Activated naive CD4-positive, alpha-beta T cell treated with anti-CD3 and anti-CD28 coated beads, Interleukin-2, amount 10 ng/mL, durations not matched to agents 7 days and 5 days (primary cell): Measurements from ENCODE around the gene RBBP5.
A peak's percentile ranks its signal among the peaks of the same experiment; 100 is the strongest.

Experiments used
- CTCF ChIA-PET: fragments of 350-600 bp; sonication (Branson Sonifier 250); formaldehyde crosslinking; loops from one replicate; lab custom pipeline; 2021; ENCODE audit warnings: antibody characterized with exemption; lab: Charles Lee
- DNase-seq: peaks from one replicate; pipeline ENCODE4 v3.0.0-alpha.2; 2020
- H3K27ac Mint-ChIP-seq: one replicate; pipeline ENCODE4 v1.8.0; 2021; ENCODE audit warnings: mild to moderate bottlenecking, moderate library complexity, mixed read lengths
- H3K27me3 Mint-ChIP-seq: one replicate; pipeline ENCODE4 v1.8.0; 2021; ENCODE audit warnings: mild to moderate bottlenecking, mixed read lengths
- H3K36me3 Mint-ChIP-seq: one replicate; pipeline ENCODE4 v1.8.0; 2021; ENCODE audit warnings: mixed read lengths
- H3K4me1 Mint-ChIP-seq: one replicate; pipeline ENCODE4 v1.8.0; 2021; ENCODE audit warnings: mixed read lengths
- H3K4me3 Mint-ChIP-seq: one replicate; pipeline ENCODE4 v1.8.0; 2021; ENCODE audit warnings: mild to moderate bottlenecking, moderate library complexity, mixed read lengths
- H3K9me3 Mint-ChIP-seq: one replicate; pipeline ENCODE4 v1.8.0; 2021; ENCODE audit warnings: mixed read lengths

Gene RBBP5

GRCh38 chr1:205109711-205110110 lies 12.1 kb downstream of the RBBP5 start:
- CTCF ChIA-PET = interaction anchor here (0.9 to 1.5 kb wide), 4 partner anchors 12 to 90 kb away, joined by 3 to 5 read pairs (median 4); partner anchors contain the start of gene RBBP5
- H3K27me3 Mint-ChIP-seq = no peaks in the 10 kb centered on the region
- no peaks in the 10 kb centered on the region for H3K9me3 Mint-ChIP-seq
- no peak overlapping the region for H3K4me3 Mint-ChIP-seq
- H3K27ac Mint-ChIP-seq = no peak overlapping the region
- DNase-seq = no peak
- H3K4me1 Mint-ChIP-seq = no peaks in the 10 kb centered on the region
- H3K36me3 Mint-ChIP-seq = peaks cover 38% of the 10 kb centered on the region

GRCh38 chr1:205109269-205109668 lies 12.5 kb downstream of the RBBP5 start:
- no peak overlapping the region for H3K4me3 Mint-ChIP-seq
- no peak overlapping the region for H3K27ac Mint-ChIP-seq
- CTCF ChIA-PET = interaction anchor here (0.9 to 1.5 kb wide), 3 partner anchors 32 to 90 kb away, joined by 3 to 5 read pairs (median 4); no protein-coding TSS in a partner anchor
- peaks cover 39% of the 10 kb centered on the region for H3K36me3 Mint-ChIP-seq
- no peaks in the 10 kb centered on the region for H3K4me1 Mint-ChIP-seq
- no peak for DNase-seq
- H3K9me3 Mint-ChIP-seq = no peaks in the 10 kb centered on the region
- no peaks in the 10 kb centered on the region for H3K27me3 Mint-ChIP-seq

GRCh38 chr1:205108464-205108863 lies 13.3 kb downstream of the RBBP5 start:
- no peaks in the 10 kb centered on the region for H3K27me3 Mint-ChIP-seq
- CTCF ChIA-PET = no interaction called here
- no peak overlapping the region for H3K27ac Mint-ChIP-seq
- no peak overlapping the region for H3K4me3 Mint-ChIP-seq
- no peak for DNase-seq
- H3K9me3 Mint-ChIP-seq = no peaks in the 10 kb centered on the region
- H3K36me3 Mint-ChIP-seq = peaks cover 47% of the 10 kb centered on the region
- H3K4me1 Mint-ChIP-seq = no peaks in the 10 kb centered on the region

GRCh38 chr1:205107327-205107726 lies 14.5 kb downstream of the RBBP5 start:
- no peak overlapping the region for H3K27ac Mint-ChIP-seq
- H3K27me3 Mint-ChIP-seq = no peaks in the 10 kb centered on the region
- no peak overlapping the region for H3K4me3 Mint-ChIP-seq
- no peak for DNase-seq
- no peaks in the 10 kb centered on the region for H3K9me3 Mint-ChIP-seq
- CTCF ChIA-PET = no interaction called here
- H3K4me1 Mint-ChIP-seq = no peaks in the 10 kb centered on the region
- H3K36me3 Mint-ChIP-seq = peaks cover 54% of the 10 kb centered on the region

GRCh38 chr1:205102404-205102803 lies 19.4 kb downstream of the RBBP5 start:
- H3K27me3 Mint-ChIP-seq = no peaks in the 10 kb centered on the region
- H3K36me3 Mint-ChIP-seq = peaks cover 71% of the 10 kb centered on the region
- no peak overlapping the region for H3K27ac Mint-ChIP-seq
- no peak for DNase-seq
- no peaks in the 10 kb centered on the region for H3K4me1 Mint-ChIP-seq
- no peaks in the 10 kb centered on the region for H3K9me3 Mint-ChIP-seq
- CTCF ChIA-PET = no interaction called here
- no peak overlapping the region for H3K4me3 Mint-ChIP-seq

- Mint-ChIP-seq H3K27ac (no peak overlapping the region), H3K27me3 (no peaks in the 10 kb centered on the region), H3K4me3 (no peak overlapping the region), H3K36me3 (peaks cover 67% of the 10 kb centered on the region), H3K4me1 (no peaks in the 10 kb centered on the region), H3K9me3 (no peaks in the 10 kb centered on the region)
- CTCF ChIA-PET = no interaction called here
- DNase-seq = no peak
Measured at GRCh38 chr1:205098242-205098641, 23.5 kb downstream of the RBBP5 start.

- DNase-seq = no peak
- Mint-ChIP-seq H3K9me3 (no peaks in the 10 kb centered on the region), H3K4me3 (no peak overlapping the region), H3K4me1 (no peaks in the 10 kb centered on the region), H3K27ac (peak overlapping the region; percentile 60), H3K27me3 (no peaks in the 10 kb centered on the region), H3K36me3 (peaks cover 57% of the 10 kb centered on the region)
- CTCF ChIA-PET = no interaction called here
Measured at GRCh38 chr1:205095422-205095821, 26.4 kb downstream of the RBBP5 start.

- Mint-ChIP-seq H3K4me1 (no peaks in the 10 kb centered on the region), H3K27ac (no peak overlapping the region), H3K4me3 (no peak overlapping the region), H3K36me3 (peaks cover 53% of the 10 kb centered on the region), H3K27me3 (no peaks in the 10 kb centered on the region), H3K9me3 (no peaks in the 10 kb centered on the region)
- CTCF ChIA-PET = no interaction called here
- no peak for DNase-seq
Measured at GRCh38 chr1:205091043-205091740, 30.6 kb downstream of the RBBP5 start.

- no peaks in the 10 kb centered on the region for H3K9me3 Mint-ChIP-seq
- H3K27me3 Mint-ChIP-seq = no peaks in the 10 kb centered on the region
- no peaks in the 10 kb centered on the region for H3K4me1 Mint-ChIP-seq
- H3K4me3 Mint-ChIP-seq = no peak overlapping the region
- H3K27ac Mint-ChIP-seq = no peak overlapping the region
- CTCF ChIA-PET = interaction anchor here (2.0 kb wide), 1 partner anchor 27 kb away, joined by 5 read pairs; no protein-coding TSS in a partner anchor
- H3K36me3 Mint-ChIP-seq = peaks cover 58% of the 10 kb centered on the region
- DNase-seq = no peak
Measured at GRCh38 chr1:205088341-205088740, 33.4 kb downstream of the RBBP5 start.

- no peak for DNase-seq
- no peaks in the 10 kb centered on the region for H3K9me3 Mint-ChIP-seq
- CTCF ChIA-PET = interaction anchor here (0.8 kb wide), 1 partner anchor 111 kb away, joined by 4 read pairs; no protein-coding TSS in a partner anchor
- no peaks in the 10 kb centered on the region for H3K27me3 Mint-ChIP-seq
- H3K4me3 Mint-ChIP-seq = no peak within 1 kb of the TSS
- H3K27ac Mint-ChIP-seq = no peak within 1 kb of the TSS
- peaks cover 45% of the 10 kb centered on the region for H3K36me3 Mint-ChIP-seq
- no peaks in the 10 kb centered on the region for H3K4me1 Mint-ChIP-seq
Measured at GRCh38 chr1:205084360-205084759, 37.4 kb downstream of the RBBP5 start, which contains the start of gene TMEM81. Gene TMEM81 (minus strand): TSS chr1:205084460. CDS start chr1:205084320, 140 bp downstream.

GRCh38 chr1:205082431-205082830 lies 39.3 kb downstream of the RBBP5 start:
- no peaks in the 10 kb centered on the region for H3K27me3 Mint-ChIP-seq
- no peak for DNase-seq
- CTCF ChIA-PET = no interaction called here
- H3K27ac Mint-ChIP-seq = no peak overlapping the region
- H3K36me3 Mint-ChIP-seq = peaks cover 27% of the 10 kb centered on the region
- no peak overlapping the region for H3K4me3 Mint-ChIP-seq
- H3K9me3 Mint-ChIP-seq = no peaks in the 10 kb centered on the region
- no peaks in the 10 kb centered on the region for H3K4me1 Mint-ChIP-seq

- H3K4me1 Mint-ChIP-seq = no peaks in the 10 kb centered on the region
- H3K4me3 Mint-ChIP-seq = no peak overlapping the region
- no peak overlapping the region for H3K27ac Mint-ChIP-seq
- CTCF ChIA-PET = no interaction called here
- H3K27me3 Mint-ChIP-seq = peaks cover 12% of the 10 kb centered on the region
- no peaks in the 10 kb centered on the region for H3K9me3 Mint-ChIP-seq
- no peak for DNase-seq
- no peaks in the 10 kb centered on the region for H3K36me3 Mint-ChIP-seq
Measured at GRCh38 chr1:205077934-205078311, 43.9 kb downstream of the RBBP5 start.

- DNase-seq = no peak
- Mint-ChIP-seq H3K27me3 (peaks cover 12% of the 10 kb centered on the region), H3K9me3 (no peaks in the 10 kb centered on the region), H3K4me3 (no peak overlapping the region), H3K4me1 (no peaks in the 10 kb centered on the region), H3K27ac (no peak overlapping the region), H3K36me3 (no peaks in the 10 kb centered on the region)
- CTCF ChIA-PET = interaction anchor here (1.1 to 7.7 kb wide), 2 partner anchors 15 to 177 kb away, joined by 4 to 56 read pairs; no protein-coding TSS in a partner anchor
Measured at GRCh38 chr1:205077158-205077933, 44.4 kb downstream of the RBBP5 start.

GRCh38 chr1:205076245-205076761 lies 45.5 kb downstream of the RBBP5 start:
- DNase-seq = no peak
- Mint-ChIP-seq H3K4me3 (no peak overlapping the region), H3K9me3 (no peaks in the 10 kb centered on the region), H3K27me3 (peaks cover 12% of the 10 kb centered on the region), H3K4me1 (no peaks in the 10 kb centered on the region), H3K36me3 (no peaks in the 10 kb centered on the region), H3K27ac (no peak overlapping the region)
- CTCF ChIA-PET = interaction anchor here (1.1 to 7.7 kb wide), 2 partner anchors 14 to 178 kb away, joined by 4 to 56 read pairs; no protein-coding TSS in a partner anchor
